GM12878 (cell line): Measurements from ENCODE around the gene PRR35. TPM values are rescaled to one million over a fixed set of nuclear protein-coding genes. Genes with fewer than 3 reads are reported as not detected.
A peak's percentile ranks its signal among the peaks of the same experiment; 100 is the strongest.

Source experiments
- ATAC-seq: fragments of 200-7000 bp; cut with Tn5 transposase; 3 replicates; pipeline ENCODE4 v1.9.1; 2020; ENCODE audit warnings: mild to moderate bottlenecking, moderate library complexity
- BruUV-seq: library from RNA; stranded (reverse); fragments of 400-500 nt; replicated peaks from 2 replicates; lab custom pipeline; 2021; lab: Mats Ljungman, UMichigan
- CTCF ChIA-PET: fragments of 300-600 bp; sonication (Branson Sonifier 250); formaldehyde crosslinking; extraction: SDS; loops from one replicate; lab custom pipeline; 2021; ENCODE audit warnings: inconsistent platforms; lab: Yijun Ruan, JAX
- POLR2A ChIA-PET: fragments of 350-600 bp; formaldehyde crosslinking; extraction: SDS; loops from one replicate; lab custom pipeline; 2021; ENCODE audit warnings: inconsistent platforms; lab: Charles Lee
- RAD21 ChIA-PET: fragments of 300-600 bp; sonication (Branson Sonifier 250); formaldehyde crosslinking; loops from one replicate; lab custom pipeline; 2023; ENCODE audit warnings: antibody characterized with exemption; ENCODE audit not compliant: unreplicated experiment; lab: Charles Lee
- SMC1A ChIA-PET: fragments of 300-600 bp; sonication (Branson Sonifier 250); formaldehyde crosslinking; loops from one replicate; lab custom pipeline; 2023; ENCODE audit not compliant: unreplicated experiment, uncharacterized antibody; lab: Charles Lee
- DNase-seq: peaks from one replicate; pipeline ENCODE4 v3.0.0-alpha.2; 2011; ENCODE audit warnings: low read depth, low spot score
- FAIRE-seq: peaks from 3 replicates; lab custom pipeline; 2011; peaks lifted over from hg19 to GRCh38; lab: Jason Lieb, UNC
- H2AFZ ChIP-seq: 2 replicates; pipeline ENCODE4 v1.6.0; 2011; ENCODE audit warnings: low read depth, low read length, control low read depth; ENCODE audit not compliant: control insufficient read depth
- H3K27ac ChIP-seq: 2 replicates; pipeline ENCODE4 v1.5.1; 2011; ENCODE audit warnings: control low read depth; ENCODE audit not compliant: control insufficient read depth, insufficient read depth
- H3K27me3 ChIP-seq, 2 experiments: replicated peaks in 1 of 2; 2 replicates each; pipeline versions ENCODE4 v1.6.0 to v1.6.1; 2011; ENCODE audit warnings: low read length in 1 of 2; ENCODE audit not compliant: control insufficient read depth in 2 of 2, insufficient read depth in 2 of 2
- H3K36me3 ChIP-seq, 2 experiments: 2 replicates each; pipeline ENCODE4 v1.5.1; 2011; ENCODE audit warnings: low read length in 1 of 2; ENCODE audit not compliant: control insufficient read depth in 2 of 2, insufficient read depth in 2 of 2
- H3K4me1 ChIP-seq: 2 replicates; pipeline ENCODE4 v1.6.1; 2011; ENCODE audit warnings: mild to moderate bottlenecking, low read length, moderate library complexity, mixed read lengths; ENCODE audit not compliant: control insufficient read depth, insufficient read depth
- H3K4me2 ChIP-seq: 2 replicates; pipeline ENCODE4 v1.6.0; 2011; ENCODE audit warnings: control low read depth; ENCODE audit not compliant: control insufficient read depth, insufficient read depth
- H3K4me3 ChIP-seq: fragments of 200-600 bp; sonication (generic); 2 replicates; pipeline ENCODE4 v1.5.1; 2016
- H3K79me2 ChIP-seq: 2 replicates; pipeline ENCODE4 v1.6.0; 2011; ENCODE audit warnings: low read length; ENCODE audit not compliant: control insufficient read depth, insufficient read depth
- H3K9ac ChIP-seq: 2 replicates; pipeline ENCODE4 v1.8.0; 2011; ENCODE audit warnings: low read length, control low read depth, mixed read lengths; ENCODE audit not compliant: control insufficient read depth, insufficient read depth
- H3K9me3 ChIP-seq: replicated peaks from 3 replicates; pipeline ENCODE4 v1.5.1; 2011; ENCODE audit warnings: mild to moderate bottlenecking, low read length; ENCODE audit not compliant: control insufficient read depth, insufficient read depth
- H4K20me1 ChIP-seq: 2 replicates; pipeline ENCODE4 v1.6.0; 2011; ENCODE audit not compliant: control insufficient read depth, insufficient read depth
- BCL3 ChIP-seq: IDR thresholded peaks from 2 replicates; pipeline ENCODE4 v1.6.1; 2011; ENCODE audit warnings: borderline replicate concordance, low read depth, mild to moderate bottlenecking, moderate library complexity, low read length; ENCODE audit not compliant: insufficient read depth, poor library complexity, severe bottlenecking
- CREB1 ChIP-seq: IDR thresholded peaks from 2 replicates; pipeline ENCODE4 v1.6.1; 2012; ENCODE audit warnings: low read depth, mild to moderate bottlenecking, inconsistent platforms
- CREM ChIP-seq: IDR thresholded peaks from 2 replicates; pipeline ENCODE4 v1.6.1; 2014; ENCODE audit warnings: antibody characterized with exemption, low read depth
- EED ChIP-seq: sonication (generic); IDR thresholded peaks from 2 replicates; pipeline ENCODE4 v1.6.1; 2016; ENCODE audit warnings: antibody characterized with exemption, low read depth
- ESRRA ChIP-seq: IDR thresholded peaks from 2 replicates; pipeline ENCODE4 v1.6.1; 2012; ENCODE audit warnings: mild to moderate bottlenecking, low read length, improper control_type of control experiment
- JUNB ChIP-seq: IDR thresholded peaks from 2 replicates; pipeline ENCODE4 v1.6.1; 2016; ENCODE audit warnings: antibody characterized with exemption, mild to moderate bottlenecking
- PAX5 ChIP-seq: IDR thresholded peaks from 2 replicates; pipeline ENCODE4 v1.6.1; 2011; ENCODE audit warnings: low read depth, low read length, borderline replicate concordance
- SMAD5 ChIP-seq: IDR thresholded peaks from 2 replicates; pipeline ENCODE4 v1.6.1; 2016; ENCODE audit warnings: antibody characterized with exemption, low read depth
- TCF3 ChIP-seq: IDR thresholded peaks from 2 replicates; pipeline ENCODE4 v1.6.1; 2012; ENCODE audit warnings: low read depth, mild to moderate bottlenecking, low read length, borderline replicate concordance; ENCODE audit not compliant: insufficient read depth
- WGBS: methylation state at CpG from one replicate; pipeline ENCODE4 v1.1.6; 2016; ENCODE audit warnings: low lambda C conversion rate; ENCODE audit not compliant: insufficient replicate concordance, insufficient coverage; ENCODE audit errors: missing lambda C conversion rate; 5-methylcytosine and 5-hydroxymethylcytosine counted together
- in situ Hi-C: fragments of 300-500 bp; cut with MboI; formaldehyde crosslinking; loops from 9 replicates; pipeline ENCODE4 v1.14.3; 2018; ENCODE audit warnings: mixed read lengths
- intact Hi-C: fragments of 100-400 bp; cut with micrococcal nuclease; formaldehyde crosslinking; loops from one replicate; pipeline ENCODE4 v1.14.2; 2022; ENCODE audit not compliant: unreplicated experiment
- polyA plus RNA-seq, 11 experiments: library from polyadenylated mRNA; depleted of rRNA in 4 of 11; unstranded in 6 of 11; stranded (reverse) in 5 of 11; fragments of >200 nt; fragmentation: Nextera tagmentation in 4 of 11; fragmentation: Illumina TruSeq in 1 of 11; extraction: Ambion mirVana in 4 of 11; extraction: Trizol in 1 of 11; gene quantifications; 1 replicate in 1 of 11; 2 replicates in 10 of 11; pipeline versions ENCODE4 v1.2.1 to v1.2.3, GENCODE V29; 2011 to 2016; ENCODE audit warnings: inconsistent platforms in 2 of 11, missing spikeins in 2 of 11, low read depth in 1 of 11
- total RNA-seq, 4 experiments: library from RNA; depleted of rRNA in 3 of 4; stranded (reverse); fragments of >200 nt in 3 of 4; fragmentation: Illumina TruSeq in 1 of 4; extraction: Trizol in 1 of 4; gene quantifications; 2 replicates each; pipeline versions ENCODE4 v1.2.1 to v1.2.3, GENCODE V29; 2013 to 2021

The PRR35 gene
- total and polyA plus RNA-seq, 10 of the 15 experiments (the other 5 are each of a cell fraction or from before 2014, with no cell fraction given): not detected

GRCh38 chr16:588639-588888, 28.4 kb downstream of the PRR35 start:
- ChIA-PET RAD21 (no interaction called here), POLR2A (interaction anchor here (0.7 to 2.5 kb wide), 6 partner anchors 18 to 492 kb away, joined by 3 to 7 read pairs (median 4); partner anchors contain the start of genes METTL26 and NHLRC4), CTCF (interaction anchor here (1.8 kb wide), 1 partner anchor 9 kb away, joined by 5 read pairs; no protein-coding TSS in a partner anchor), SMC1A (no interaction called here)
- in situ Hi-C loops: no loop called here
- TSS peak; percentile 86 for BruUV-seq
- Histone ChIP-seq H3K9ac (peak overlapping the region; percentile 81), H3K27ac (peak overlapping the region; percentile 85), H4K20me1 (no peaks in the 10 kb centered on the region), H3K36me3 (no peaks in the 10 kb centered on the region), H3K4me1 (peaks cover 15% of the 10 kb centered on the region), H3K4me3 (peak overlapping the region; percentile 94), H3K9me3 (no peaks in the 10 kb centered on the region), H2AFZ (no peak overlapping the region; the same call in 1 of the 2 replicates), H3K27me3 (no peaks in the 10 kb centered on the region), H3K4me2 (peak overlapping the region; percentile 90), H3K79me2 (peaks cover 28% of the 10 kb centered on the region)
- FAIRE-seq (peak; percentile 41), ATAC-seq (peak; percentile 18), DNase-seq (no peak)
- under 1% methylated on average over 21 of the region's 21 CpGs for WGBS
- TF ChIP-seq PAX5: peak; percentile 73; the same call in 1 of the 2 replicates
- 0 out of 2 replicates have a peak, but pooled peaks have one; percentile 47 for TF ChIP-seq CREB1
- TF ChIP-seq CREM: 0 out of 2 replicates have a peak, but pooled peaks have one; percentile 33
- TF ChIP-seq BCL3: no peak
- no peak for TF ChIP-seq ESRRA
- no peak; the same call in 1 of the 2 replicates for TF ChIP-seq SMAD5
- TF ChIP-seq TCF3: 0 out of 2 replicates have a peak, but pooled peaks have one; percentile 4
- TF ChIP-seq JUNB: no peak
- TF ChIP-seq EED: no peak
- intact Hi-C loops: no loop called here
